WTC11 (cell line): ENCODE results near the gene DOP1A. TPM values are rescaled to one million over a fixed set of nuclear protein-coding genes. Genes with fewer than 3 reads are reported as not detected.

ENCODE experiments used
- ATF3 ChIP-seq: sonication (generic); formaldehyde crosslinking; conservative IDR thresholded peaks from 2 replicates; pipeline ENCODE4 v1.8.1; 2022; ENCODE audit warnings: mild to moderate bottlenecking, missing genetic modification reagents
- ETV6 ChIP-seq: sonication (generic); formaldehyde crosslinking; IDR thresholded peaks from 2 replicates; pipeline ENCODE4 v1.8.1; 2022; ENCODE audit warnings: mild to moderate bottlenecking, missing genetic modification reagents
- GTF2I ChIP-seq: fragments of 250-450 bp; sonication (Bioruptor Pico); conservative IDR thresholded peaks from 2 replicates; pipeline ENCODE4 v1.4.0; 2021; ENCODE audit warnings: mild to moderate bottlenecking
- JUN ChIP-seq: sonication (generic); formaldehyde crosslinking; IDR thresholded peaks from 2 replicates; pipeline ENCODE4 v1.8.0; 2023; ENCODE audit warnings: mild to moderate bottlenecking, missing genetic modification reagents
- MAX ChIP-seq: sonication (generic); formaldehyde crosslinking; IDR thresholded peaks from 2 replicates; pipeline ENCODE4 v1.8.0; 2022; ENCODE audit warnings: mild to moderate bottlenecking, missing genetic modification reagents
- NR3C1 ChIP-seq: sonication (generic); formaldehyde crosslinking; conservative IDR thresholded peaks from 2 replicates; pipeline ENCODE4 v1.8.1; 2023; ENCODE audit warnings: low read depth, mild to moderate bottlenecking, missing genetic modification reagents
- OVOL2 ChIP-seq: fragments of 250-450 bp; sonication (Bioruptor Pico); IDR thresholded peaks from 2 replicates; pipeline ENCODE4 v1.9.0; 2021; ENCODE audit warnings: mild to moderate bottlenecking, borderline replicate concordance
- PRDM15 ChIP-seq: sonication (generic); formaldehyde crosslinking; IDR thresholded peaks from 2 replicates; pipeline ENCODE4 v1.8.0; 2022; ENCODE audit warnings: missing genetic modification reagents
- RORB ChIP-seq: fragments of 250-450 bp; sonication (Bioruptor Pico); IDR thresholded peaks from 2 replicates; pipeline ENCODE4 v1.9.0; 2021; ENCODE audit warnings: mild to moderate bottlenecking
- SMAD3 ChIP-seq: sonication (generic); formaldehyde crosslinking; IDR thresholded peaks from 2 replicates; pipeline ENCODE4 v1.8.0; 2022; ENCODE audit warnings: missing genetic modification reagents, mild to moderate bottlenecking, borderline replicate concordance
- SOX15 ChIP-seq: fragments of 250-450 bp; sonication (Bioruptor Pico); IDR thresholded peaks from 2 replicates; pipeline ENCODE4 v1.9.0; 2021; ENCODE audit warnings: mild to moderate bottlenecking
- SP1 ChIP-seq: sonication (generic); formaldehyde crosslinking; conservative IDR thresholded peaks from 2 replicates; pipeline ENCODE4 v1.8.1; 2022; ENCODE audit warnings: missing genetic modification reagents
- TEAD1 ChIP-seq: sonication (generic); formaldehyde crosslinking; IDR thresholded peaks from 2 replicates; pipeline ENCODE4 v1.8.0; 2022; ENCODE audit warnings: mild to moderate bottlenecking, missing genetic modification reagents
- ZBTB43 ChIP-seq: sonication (generic); formaldehyde crosslinking; IDR thresholded peaks from 2 replicates; pipeline ENCODE4 v1.8.1; 2023; ENCODE audit warnings: mild to moderate bottlenecking, missing genetic modification reagents
- ZNF121 ChIP-seq: sonication (generic); formaldehyde crosslinking; IDR thresholded peaks from 2 replicates; pipeline ENCODE4 v1.8.0; 2023; ENCODE audit warnings: missing genetic modification reagents
- ZNF396 ChIP-seq: fragments of 250-450 bp; sonication (Bioruptor Pico); IDR thresholded peaks from 2 replicates; pipeline ENCODE4 v1.8.0; 2021; ENCODE audit warnings: mild to moderate bottlenecking, moderate library complexity, borderline replicate concordance
- total RNA-seq: library from RNA; stranded (reverse); gene quantifications from 3 replicates; pipeline ENCODE4 v1.2.3, GENCODE V29; 2021
- TF ChIP-seq, protein P1 (sequence below): sonication (generic); formaldehyde crosslinking; IDR thresholded peaks from 2 replicates; pipeline ENCODE4 v1.8.1; 2023; ENCODE audit warnings: mild to moderate bottlenecking, missing genetic modification reagents, borderline replicate concordance
- TF ChIP-seq, protein P2 (sequence below): sonication (generic); formaldehyde crosslinking; IDR thresholded peaks from 2 replicates; pipeline ENCODE4 v1.8.0; 2022; ENCODE audit warnings: mild to moderate bottlenecking, missing genetic modification reagents
- TF ChIP-seq, protein P3 (sequence below): fragments of 250-450 bp; sonication (Bioruptor Pico); IDR thresholded peaks from 2 replicates; pipeline ENCODE4 v1.9.0; 2021; ENCODE audit warnings: mild to moderate bottlenecking
- TF ChIP-seq, protein P4 (sequence below): sonication (generic); formaldehyde crosslinking; IDR thresholded peaks from 2 replicates; pipeline ENCODE4 v1.8.1; 2023; ENCODE audit warnings: mild to moderate bottlenecking, moderate library complexity, missing genetic modification reagents
- TF ChIP-seq, protein P5 (sequence below): sonication (generic); formaldehyde crosslinking; conservative IDR thresholded peaks from 2 replicates; pipeline ENCODE4 v1.8.1; 2023; ENCODE audit warnings: mild to moderate bottlenecking, low read depth, missing genetic modification reagents, moderate library complexity

DOP1A gene
- total RNA-seq, 1 experiment from 2014 or later = 16.9 TPM

- TF ChIP-seq, protein P1, sequence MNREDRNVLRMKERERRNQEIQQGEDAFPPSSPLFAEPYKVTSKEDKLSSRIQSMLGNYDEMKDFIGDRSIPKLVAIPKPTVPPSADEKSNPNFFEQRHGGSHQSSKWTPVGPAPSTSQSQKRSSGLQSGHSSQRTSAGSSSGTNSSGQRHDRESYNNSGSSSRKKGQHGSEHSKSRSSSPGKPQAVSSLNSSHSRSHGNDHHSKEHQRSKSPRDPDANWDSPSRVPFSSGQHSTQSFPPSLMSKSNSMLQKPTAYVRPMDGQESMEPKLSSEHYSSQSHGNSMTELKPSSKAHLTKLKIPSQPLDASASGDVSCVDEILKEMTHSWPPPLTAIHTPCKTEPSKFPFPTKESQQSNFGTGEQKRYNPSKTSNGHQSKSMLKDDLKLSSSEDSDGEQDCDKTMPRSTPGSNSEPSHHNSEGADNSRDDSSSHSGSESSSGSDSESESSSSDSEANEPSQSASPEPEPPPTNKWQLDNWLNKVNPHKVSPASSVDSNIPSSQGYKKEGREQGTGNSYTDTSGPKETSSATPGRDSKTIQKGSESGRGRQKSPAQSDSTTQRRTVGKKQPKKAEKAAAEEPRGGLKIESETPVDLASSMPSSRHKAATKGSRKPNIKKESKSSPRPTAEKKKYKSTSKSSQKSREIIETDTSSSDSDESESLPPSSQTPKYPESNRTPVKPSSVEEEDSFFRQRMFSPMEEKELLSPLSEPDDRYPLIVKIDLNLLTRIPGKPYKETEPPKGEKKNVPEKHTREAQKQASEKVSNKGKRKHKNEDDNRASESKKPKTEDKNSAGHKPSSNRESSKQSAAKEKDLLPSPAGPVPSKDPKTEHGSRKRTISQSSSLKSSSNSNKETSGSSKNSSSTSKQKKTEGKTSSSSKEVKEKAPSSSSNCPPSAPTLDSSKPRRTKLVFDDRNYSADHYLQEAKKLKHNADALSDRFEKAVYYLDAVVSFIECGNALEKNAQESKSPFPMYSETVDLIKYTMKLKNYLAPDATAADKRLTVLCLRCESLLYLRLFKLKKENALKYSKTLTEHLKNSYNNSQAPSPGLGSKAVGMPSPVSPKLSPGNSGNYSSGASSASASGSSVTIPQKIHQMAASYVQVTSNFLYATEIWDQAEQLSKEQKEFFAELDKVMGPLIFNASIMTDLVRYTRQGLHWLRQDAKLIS (CRISPR knock-in tag) = no peak
- TF ChIP-seq, protein P2, sequence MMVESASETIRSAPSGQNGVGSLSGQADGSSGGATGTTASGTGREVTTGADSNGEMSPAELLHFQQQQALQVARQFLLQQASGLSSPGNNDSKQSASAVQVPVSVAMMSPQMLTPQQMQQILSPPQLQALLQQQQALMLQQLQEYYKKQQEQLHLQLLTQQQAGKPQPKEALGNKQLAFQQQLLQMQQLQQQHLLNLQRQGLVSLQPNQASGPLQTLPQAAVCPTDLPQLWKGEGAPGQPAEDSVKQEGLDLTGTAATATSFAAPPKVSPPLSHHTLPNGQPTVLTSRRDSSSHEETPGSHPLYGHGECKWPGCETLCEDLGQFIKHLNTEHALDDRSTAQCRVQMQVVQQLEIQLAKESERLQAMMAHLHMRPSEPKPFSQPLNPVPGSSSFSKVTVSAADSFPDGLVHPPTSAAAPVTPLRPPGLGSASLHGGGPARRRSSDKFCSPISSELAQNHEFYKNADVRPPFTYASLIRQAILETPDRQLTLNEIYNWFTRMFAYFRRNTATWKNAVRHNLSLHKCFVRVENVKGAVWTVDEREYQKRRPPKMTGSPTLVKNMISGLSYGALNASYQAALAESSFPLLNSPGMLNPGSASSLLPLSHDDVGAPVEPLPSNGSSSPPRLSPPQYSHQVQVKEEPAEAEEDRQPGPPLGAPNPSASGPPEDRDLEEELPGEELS (CRISPR knock-in tag) = peak; percentile 67; the same call in 1 of the 2 replicates
- TF ChIP-seq OVOL2 (CRISPR knock-in tag) = no peak
- TF ChIP-seq PRDM15 = no peak
- no peak for TF ChIP-seq SOX15
- no peak for TF ChIP-seq ZNF121
- no peak for TF ChIP-seq RORB (CRISPR knock-in tag)
- TF ChIP-seq, protein P3, sequence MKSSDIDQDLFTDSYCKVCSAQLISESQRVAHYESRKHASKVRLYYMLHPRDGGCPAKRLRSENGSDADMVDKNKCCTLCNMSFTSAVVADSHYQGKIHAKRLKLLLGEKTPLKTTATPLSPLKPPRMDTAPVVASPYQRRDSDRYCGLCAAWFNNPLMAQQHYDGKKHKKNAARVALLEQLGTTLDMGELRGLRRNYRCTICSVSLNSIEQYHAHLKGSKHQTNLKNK (CRISPR knock-in tag) = no peak
- TF ChIP-seq GTF2I (CRISPR knock-in tag) = no peak
- no peak for TF ChIP-seq ATF3
- peak; percentile 72; the same call in 1 of the 2 replicates for TF ChIP-seq ETV6
- TF ChIP-seq ZBTB43 = no peak
- TF ChIP-seq TEAD1 (CRISPR knock-in tag) = peak; percentile 77
- TF ChIP-seq SMAD3 = no peak
- peak; percentile 78 for TF ChIP-seq SP1 (CRISPR knock-in tag)
- TF ChIP-seq, protein P4, sequence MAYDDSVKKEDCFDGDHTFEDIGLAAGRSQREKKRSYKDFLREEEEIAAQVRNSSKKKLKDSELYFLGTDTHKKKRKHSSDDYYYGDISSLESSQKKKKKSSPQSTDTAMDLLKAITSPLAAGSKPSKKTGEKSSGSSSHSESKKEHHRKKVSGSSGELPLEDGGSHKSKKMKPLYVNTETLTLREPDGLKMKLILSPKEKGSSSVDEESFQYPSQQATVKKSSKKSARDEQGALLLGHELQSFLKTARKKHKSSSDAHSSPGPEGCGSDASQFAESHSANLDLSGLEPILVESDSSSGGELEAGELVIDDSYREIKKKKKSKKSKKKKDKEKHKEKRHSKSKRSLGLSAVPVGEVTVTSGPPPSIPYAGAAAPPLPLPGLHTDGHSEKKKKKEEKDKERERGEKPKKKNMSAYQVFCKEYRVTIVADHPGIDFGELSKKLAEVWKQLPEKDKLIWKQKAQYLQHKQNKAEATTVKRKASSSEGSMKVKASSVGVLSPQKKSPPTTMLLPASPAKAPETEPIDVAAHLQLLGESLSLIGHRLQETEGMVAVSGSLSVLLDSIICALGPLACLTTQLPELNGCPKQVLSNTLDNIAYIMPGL (CRISPR knock-in tag) = peak; percentile 84; the same call in 1 of the 2 replicates
- no peak for TF ChIP-seq ZNF396
- no peak for TF ChIP-seq NR3C1 (CRISPR knock-in tag)
- no peak for TF ChIP-seq JUN (CRISPR knock-in tag)
- TF ChIP-seq, protein P5, sequence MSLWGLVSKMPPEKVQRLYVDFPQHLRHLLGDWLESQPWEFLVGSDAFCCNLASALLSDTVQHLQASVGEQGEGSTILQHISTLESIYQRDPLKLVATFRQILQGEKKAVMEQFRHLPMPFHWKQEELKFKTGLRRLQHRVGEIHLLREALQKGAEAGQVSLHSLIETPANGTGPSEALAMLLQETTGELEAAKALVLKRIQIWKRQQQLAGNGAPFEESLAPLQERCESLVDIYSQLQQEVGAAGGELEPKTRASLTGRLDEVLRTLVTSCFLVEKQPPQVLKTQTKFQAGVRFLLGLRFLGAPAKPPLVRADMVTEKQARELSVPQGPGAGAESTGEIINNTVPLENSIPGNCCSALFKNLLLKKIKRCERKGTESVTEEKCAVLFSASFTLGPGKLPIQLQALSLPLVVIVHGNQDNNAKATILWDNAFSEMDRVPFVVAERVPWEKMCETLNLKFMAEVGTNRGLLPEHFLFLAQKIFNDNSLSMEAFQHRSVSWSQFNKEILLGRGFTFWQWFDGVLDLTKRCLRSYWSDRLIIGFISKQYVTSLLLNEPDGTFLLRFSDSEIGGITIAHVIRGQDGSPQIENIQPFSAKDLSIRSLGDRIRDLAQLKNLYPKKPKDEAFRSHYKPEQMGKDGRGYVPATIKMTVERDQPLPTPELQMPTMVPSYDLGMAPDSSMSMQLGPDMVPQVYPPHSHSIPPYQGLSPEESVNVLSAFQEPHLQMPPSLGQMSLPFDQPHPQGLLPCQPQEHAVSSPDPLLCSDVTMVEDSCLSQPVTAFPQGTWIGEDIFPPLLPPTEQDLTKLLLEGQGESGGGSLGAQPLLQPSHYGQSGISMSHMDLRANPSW (CRISPR knock-in tag) = no peak
- TF ChIP-seq MAX = peak; percentile 94
Measured at GRCh38 chr6:83065511-83066192, 1.8 kb upstream of the DOP1A start, which contains the start of gene UBE3D (continued).
